ENCODE results near the gene ATXN7.

DNA sequence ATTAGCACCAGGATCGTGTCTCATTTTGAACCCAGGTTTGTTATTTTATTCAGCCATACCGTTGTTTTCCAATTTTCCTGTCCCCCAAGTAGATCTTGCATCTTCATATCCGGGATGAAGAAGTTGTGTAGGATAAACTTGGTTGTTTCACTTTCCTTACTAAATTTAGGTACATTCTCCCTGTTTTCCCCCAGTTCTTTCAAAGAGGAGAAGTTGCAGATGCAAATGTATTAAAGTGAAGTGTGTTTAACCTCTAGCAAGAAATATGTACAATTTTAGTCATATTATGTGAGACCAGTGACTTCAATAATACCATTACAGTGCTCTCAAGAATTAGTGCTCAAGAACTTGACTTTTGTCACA is 1.3 kb downstream of the ATXN7 start:
- no peak for TF ChIP-seq EP300 (conservative IDR thresholded peaks at IDR 0.05; ENCODE audit: poor library complexity, severe bottlenecking)
- TF ChIP-seq, protein P1, sequence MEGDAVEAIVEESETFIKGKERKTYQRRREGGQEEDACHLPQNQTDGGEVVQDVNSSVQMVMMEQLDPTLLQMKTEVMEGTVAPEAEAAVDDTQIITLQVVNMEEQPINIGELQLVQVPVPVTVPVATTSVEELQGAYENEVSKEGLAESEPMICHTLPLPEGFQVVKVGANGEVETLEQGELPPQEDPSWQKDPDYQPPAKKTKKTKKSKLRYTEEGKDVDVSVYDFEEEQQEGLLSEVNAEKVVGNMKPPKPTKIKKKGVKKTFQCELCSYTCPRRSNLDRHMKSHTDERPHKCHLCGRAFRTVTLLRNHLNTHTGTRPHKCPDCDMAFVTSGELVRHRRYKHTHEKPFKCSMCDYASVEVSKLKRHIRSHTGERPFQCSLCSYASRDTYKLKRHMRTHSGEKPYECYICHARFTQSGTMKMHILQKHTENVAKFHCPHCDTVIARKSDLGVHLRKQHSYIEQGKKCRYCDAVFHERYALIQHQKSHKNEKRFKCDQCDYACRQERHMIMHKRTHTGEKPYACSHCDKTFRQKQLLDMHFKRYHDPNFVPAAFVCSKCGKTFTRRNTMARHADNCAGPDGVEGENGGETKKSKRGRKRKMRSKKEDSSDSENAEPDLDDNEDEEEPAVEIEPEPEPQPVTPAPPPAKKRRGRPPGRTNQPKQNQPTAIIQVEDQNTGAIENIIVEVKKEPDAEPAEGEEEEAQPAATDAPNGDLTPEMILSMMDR (IDR thresholded peaks at IDR 0.05; ENCODE audit: poor library complexity, severe bottlenecking) = no peak
- TF ChIP-seq TAF1 (IDR thresholded peaks at IDR 0.05; ENCODE audit: low read depth) = no peak
- no peak for TF ChIP-seq EZH2 (IDR thresholded peaks at IDR 0.05; ENCODE audit: borderline replicate concordance, insufficient read depth, low read length, poor library complexity, severe bottlenecking)
- no peak for TF ChIP-seq POLR2AphosphoS5 (IDR thresholded peaks at IDR 0.05)
- TF ChIP-seq REST (IDR thresholded peaks at IDR 0.05; ENCODE audit: borderline replicate concordance) = no peak
